SHP77 treated with DMSO at 0.1 percent for 48 hours (cell line): ENCODE data around the gene LCP1.
"Not testable (repeated sequence)": the region's sequence is repeated elsewhere in the genome, so short reads cannot be mapped to it uniquely, and the experiment has no call there.

ENCODE experiments used
- DNase-seq: peaks from one replicate; lab custom pipeline; 2025; lab: John Stamatoyannopoulos, UW

Gene LCP1

DNA sequence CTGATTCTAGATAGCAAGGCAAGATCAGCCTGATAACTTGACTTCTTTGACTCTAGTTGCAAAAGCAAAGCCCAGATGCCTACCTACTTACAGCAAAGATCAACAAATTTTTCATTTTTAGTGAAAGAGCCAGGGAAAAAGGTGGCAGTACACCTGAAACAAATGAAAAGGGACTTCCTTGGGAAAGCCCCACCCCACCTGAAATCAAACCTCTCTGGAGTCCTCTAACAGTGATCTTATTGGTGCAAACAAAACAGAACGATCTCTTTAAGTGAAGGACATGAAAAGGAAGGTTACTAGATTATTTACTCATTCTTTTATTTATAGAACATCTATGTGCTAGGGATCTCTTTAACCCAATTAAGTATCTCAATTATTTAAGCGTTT lies 507 bp upstream of the LCP1 start:
- no peak for DNase-seq

DNA sequence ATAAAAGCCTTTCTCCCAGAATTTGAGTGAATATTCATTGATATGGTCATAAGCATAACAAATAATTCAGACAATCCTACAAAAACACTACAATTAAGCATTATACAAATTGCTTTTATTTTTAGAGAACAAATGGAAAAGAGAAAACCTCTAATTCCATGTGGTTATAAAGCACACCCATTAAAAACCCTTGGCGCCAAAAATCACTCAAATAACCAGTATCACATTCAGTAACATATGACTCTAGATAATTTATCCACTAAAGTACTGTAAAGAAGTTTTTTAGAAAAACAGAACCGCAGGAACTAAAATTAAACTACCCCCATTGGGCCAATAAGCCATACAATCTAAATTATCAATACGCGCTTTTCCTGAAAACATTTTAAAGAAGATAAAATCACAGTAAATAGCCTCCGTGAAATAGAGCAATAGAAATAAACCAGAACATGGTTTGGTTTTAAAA lies 569 bp downstream of the LCP1 start:
- no peak for DNase-seq

DNA sequence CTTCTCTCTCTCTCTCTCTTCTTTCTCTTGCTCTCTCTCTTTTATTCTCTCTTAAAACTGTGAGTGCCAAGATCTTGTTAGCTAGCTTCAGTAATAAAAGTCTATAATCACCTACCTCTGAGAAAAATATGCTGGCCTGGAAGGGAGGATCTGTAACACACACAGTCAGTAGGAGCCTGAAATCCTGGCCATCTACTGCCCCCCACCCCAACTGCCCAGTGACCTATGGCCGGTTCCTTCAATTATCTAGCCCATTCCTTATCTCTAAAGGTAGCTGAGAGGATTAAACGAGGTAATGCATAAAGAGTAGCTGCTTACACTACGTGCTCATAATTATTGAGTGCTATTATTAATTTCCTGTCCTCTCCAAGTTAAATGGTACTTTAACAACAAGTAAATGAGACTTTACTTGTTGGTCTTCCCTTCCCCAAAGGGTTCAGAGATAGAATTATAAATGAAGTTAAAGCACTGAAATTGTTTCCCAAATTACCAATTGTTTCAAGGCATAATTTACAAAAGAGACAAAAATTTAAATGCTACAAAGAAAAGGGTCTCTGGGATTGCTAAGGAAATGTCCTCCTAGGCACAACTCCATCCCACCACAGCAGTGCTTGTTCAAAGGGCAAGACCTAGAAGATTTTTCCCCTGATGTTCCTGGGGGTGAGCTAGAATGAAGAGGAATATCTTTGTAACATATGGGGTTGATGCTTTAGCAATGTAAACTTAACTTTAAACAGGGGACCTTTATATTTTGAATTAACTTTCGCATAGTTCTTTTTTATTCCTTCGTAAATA lies 1.8 kb downstream of the LCP1 start:
- DNase-seq, result no peak

DNA sequence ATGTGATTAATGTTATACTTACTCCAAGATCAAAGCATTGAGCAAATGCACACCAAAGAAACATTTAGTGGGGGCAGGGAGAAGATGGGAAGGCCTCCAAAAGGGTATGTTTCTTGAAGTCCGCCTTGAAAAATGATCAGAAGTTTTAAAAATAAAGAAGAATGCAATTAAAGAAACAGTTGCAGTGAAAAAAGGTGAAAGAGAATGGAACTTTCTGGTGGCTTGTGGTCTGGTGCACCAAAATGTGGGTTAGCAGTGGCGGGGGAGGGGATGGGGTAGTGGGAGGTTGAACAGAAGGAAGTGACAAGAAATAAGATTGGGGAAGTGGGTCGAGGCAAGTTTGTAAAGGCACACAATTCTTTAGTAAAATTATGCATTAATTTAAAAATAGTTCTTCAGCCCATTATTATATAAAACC lies 2.5 kb downstream of the LCP1 start:
- DNase-seq, result no peak

DNA sequence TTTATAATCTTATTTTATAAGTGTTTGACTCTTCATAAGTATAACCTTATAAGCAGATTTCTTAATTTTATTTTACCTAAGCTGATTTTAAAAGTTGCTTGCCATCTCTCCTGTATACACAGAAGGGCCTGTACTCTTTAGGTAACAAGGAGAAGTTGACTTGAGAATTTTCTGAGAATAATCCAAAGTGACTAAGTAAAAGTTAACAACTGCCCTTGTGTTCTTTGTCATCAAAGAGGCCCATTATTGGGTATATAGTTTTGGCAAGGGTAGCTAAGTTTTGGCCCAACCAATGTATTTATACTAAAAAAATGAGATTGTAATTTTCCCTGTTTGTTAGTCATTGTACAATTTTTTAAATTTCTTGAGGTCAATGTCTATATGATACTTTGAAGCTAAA lies 3.2 kb downstream of the LCP1 start:
- no peak for DNase-seq

DNA sequence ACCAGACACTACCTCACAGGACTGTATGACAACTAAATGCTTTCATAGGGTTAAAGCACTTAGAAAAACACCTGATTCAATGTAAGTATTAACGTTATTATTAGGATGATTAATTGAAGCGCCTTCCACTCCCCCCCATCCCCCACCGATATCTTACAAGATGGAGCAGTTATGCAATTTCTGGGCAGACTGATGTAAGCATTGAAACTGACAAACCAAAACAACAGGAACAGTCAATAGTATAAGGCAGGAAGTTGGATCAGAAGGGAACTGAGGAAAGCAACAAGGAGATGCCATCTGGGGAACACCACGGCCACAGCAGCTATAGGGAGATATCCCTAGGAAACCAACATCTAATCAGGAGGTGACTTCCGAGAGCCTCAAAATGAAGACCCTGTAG lies 3.8 kb downstream of the LCP1 start:
- no peak for DNase-seq

DNA sequence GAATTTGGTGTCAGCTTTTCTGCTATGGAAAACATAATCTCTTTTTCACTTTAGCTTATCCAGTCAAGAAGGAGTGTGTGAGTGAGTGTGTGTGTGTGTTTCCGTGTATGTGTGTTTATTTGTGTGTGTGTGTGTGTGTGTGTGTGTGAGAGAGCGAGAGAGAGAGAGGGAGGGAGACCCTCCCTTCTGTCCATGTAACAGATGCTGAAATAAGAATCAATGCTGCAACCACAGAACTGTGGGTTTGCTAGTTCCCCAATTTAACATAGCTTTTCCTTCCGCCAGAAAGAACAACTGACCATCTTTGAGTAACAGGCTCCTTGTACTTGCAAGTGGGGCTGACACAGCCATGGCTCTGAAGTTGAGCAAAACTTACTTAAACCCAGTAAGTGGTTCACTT lies 5.2 kb downstream of the LCP1 start:
- no peak for DNase-seq

DNA sequence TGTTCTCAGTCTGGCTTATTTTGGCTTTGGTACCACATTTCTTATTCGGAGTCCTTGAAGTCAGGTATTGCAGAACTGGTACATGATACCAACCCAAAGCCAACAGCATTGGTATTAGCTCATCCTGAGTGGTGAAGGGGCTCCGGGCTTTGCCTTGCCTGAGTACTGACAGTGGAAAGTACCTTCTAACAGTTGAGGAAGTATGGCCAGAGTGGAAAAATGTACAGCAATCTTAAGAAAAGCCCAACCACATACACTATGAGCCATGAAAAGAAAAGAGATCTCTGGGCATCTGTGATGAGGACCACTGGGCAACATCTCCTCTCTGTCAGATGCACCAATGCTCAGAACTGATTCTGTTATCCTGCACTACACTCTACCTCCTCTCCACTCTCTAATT lies 8.3 kb downstream of the LCP1 start:
- no peak for DNase-seq

DNA sequence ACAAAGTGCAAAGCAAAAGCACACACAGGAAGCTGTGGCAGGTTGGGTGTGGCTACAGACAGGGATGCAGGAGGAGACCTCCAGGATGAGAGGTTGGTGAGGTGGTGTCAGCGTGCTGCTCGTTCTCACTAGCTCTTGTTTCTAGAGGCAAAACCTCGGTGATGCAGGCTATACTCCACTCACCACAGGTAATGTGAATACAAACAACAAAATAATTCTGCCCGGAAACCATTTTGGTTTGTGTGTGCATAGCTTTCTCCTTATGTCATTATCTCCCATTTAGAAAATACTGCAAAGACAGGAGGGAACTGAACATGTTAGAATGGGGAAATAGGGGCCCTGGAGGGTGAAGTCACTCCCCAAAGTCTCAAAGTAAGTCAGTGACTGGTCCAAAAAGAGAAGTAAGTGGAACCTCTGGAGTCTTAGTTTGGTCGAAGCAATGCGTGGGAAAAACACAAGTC lies 9.4 kb downstream of the LCP1 start:
- no peak for DNase-seq

DNA sequence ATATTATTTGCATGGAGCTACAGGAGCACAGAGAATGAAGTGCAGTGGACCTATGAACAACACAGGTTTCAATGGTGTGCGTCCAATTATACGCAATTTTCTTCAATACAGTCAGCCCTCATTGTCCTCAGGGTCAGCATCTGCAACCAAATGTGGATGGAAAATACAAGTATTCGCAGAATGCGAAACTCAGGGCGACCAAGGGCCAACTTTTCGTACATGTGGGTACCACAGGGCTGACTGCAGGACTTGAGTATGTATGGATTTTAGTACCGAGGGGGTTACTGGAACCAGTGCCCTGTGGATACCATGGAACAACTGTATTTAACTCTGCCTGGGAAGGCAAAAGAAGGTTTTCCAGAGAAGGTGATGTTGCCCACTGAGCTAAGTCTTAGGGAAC lies 10.2 kb downstream of the LCP1 start:
- no peak for DNase-seq

DNA sequence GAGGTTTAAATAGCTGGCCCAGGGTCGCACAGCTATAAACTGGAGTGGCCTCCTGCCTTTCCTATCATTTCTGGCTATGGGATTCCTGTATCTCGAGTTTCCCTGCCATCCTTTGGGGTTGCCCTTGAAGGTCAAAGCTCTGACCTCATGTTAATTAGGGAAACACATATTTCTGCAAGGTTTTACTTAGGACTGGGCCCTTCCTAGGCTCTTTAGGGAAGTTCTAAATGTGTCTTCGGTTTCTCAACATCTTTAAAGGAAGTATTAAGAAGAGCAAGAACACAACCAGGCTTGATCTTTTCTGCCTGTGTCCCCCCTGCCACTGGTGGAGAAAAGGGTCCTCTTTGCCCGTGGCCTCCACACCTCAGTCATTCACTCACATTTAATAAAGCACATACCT lies 10.8 kb downstream of the LCP1 start:
- DNase-seq, result no peak

DNA sequence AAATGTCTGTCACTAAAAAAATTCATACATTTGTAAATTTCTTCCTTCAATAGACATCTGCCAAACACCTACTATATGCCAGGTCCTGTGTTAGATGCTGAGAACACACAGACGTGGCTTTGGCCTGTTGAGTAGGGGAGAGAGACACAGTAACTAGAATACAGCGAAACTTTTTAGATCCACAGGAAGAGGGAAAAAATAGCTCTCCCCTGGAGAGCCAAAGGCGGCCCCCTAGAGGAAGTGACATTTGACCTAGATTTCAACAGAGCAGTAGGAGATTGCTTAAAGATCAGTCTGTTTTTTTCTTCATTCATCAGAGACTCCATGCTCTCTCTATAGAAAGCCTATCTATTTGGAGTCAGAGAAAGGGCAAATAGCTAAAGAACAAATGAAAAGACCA lies 11.3 kb downstream of the LCP1 start:
- no peak for DNase-seq

DNA sequence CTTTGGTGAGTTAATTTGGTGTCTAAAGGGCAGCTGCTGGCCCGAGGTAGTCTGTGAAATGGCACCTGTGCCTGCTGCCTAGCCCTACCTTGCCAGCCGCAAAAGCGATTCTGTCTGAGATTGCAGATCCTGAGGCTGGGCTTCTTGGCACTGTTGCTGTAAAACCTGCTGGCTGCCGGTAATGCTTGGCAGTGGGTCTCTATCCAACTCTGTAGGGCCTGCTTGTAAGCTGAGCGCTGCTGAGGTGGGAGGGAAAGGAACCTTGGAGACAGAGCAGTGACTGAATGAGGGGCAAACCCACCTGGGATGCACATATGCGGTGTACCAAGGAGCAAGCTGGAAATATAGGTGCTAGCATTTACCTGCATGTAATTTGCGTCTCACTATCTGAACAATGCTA lies 11.7 kb downstream of the LCP1 start:
- no peak for DNase-seq

DNA sequence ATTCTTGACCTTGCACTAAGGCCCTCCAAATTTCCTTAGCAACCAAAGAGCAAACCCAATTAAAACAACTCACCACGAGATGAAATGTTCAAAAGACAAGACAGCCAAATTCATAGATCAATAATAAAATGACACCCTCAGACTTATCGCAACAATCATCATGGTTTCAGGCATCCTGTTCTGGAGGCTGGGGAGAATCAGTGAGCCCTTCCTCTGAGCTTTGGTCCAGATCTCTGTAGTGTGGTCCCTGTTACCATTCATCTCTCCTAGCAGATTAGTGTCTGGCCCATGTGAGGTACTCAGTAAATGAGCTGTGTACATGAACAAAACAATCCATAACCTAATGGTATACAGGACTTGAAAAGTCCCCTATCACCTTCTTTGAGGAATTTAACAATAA lies 12.2 kb downstream of the LCP1 start:
- DNase-seq, result no peak

DNA sequence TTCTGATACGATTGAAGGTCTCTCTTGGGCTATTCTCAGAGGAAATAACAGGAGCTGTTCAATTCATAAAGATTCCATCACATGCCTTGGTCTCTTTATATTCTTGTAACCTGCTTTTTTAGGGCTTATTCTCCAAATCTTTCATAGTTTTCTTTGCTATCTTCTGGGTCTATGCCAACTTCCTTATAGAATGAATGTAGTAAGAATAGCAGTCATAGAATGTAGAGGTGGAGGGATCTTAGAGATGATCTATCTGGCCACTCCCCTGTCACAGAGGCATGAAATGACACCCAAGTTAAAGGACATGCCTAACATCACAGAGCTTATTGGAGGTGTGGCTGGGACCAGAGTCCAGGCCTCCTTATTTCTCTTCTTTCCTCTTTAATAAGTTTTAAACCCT lies 13.2 kb downstream of the LCP1 start:
- no peak for DNase-seq

DNA sequence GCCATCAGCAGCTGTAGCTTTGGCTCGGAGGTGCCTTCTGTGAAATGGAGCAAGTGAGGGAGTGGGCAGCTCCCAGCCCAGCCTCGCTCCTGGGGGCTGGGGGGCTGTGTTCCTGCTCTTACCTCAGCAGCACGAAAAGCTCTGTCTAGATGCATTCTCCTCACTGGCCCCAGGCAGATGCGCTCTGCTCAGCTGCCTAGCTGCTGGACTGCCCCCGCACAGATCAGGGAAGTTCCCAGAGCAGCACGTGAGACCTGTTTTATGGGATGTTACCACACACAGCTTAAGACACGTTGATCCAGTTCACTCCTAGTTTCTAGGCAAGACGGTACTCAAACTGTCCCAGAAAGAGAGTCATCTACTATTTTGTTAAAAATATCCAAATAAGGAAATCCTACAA lies 13.6 kb downstream of the LCP1 start:
- no peak for DNase-seq

DNA sequence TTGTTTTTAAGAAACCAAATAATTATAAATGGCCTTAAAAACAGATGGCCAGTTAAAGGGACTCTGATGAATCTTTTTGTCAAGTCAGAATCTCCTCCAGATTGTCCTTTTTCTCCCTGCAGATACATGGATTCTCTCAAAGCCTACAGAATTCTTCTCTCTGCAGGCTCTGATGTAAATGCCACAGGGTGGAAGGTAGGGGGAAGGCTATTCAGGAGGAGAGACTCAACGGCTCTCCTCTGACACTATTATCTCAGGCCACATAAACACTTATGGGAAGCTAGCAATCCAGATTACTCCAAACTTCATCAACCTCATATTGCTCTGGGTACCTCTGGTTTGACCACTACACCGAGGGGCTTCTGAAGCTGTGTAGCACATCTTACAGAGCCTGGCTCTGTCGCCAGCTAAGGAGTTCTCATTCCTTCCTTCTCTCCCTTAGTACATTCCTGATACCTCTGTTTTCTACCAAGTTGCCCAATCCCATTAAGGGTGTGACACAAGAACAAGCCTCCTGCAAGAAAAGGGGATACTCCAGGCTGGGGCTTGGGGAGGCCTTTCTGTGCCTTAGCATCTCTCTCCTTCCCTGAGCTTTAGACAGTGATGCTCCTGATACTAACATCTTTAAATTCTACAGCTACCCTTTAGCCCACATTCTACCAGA lies 14.9 kb downstream of the LCP1 start:
- no peak for DNase-seq

DNA sequence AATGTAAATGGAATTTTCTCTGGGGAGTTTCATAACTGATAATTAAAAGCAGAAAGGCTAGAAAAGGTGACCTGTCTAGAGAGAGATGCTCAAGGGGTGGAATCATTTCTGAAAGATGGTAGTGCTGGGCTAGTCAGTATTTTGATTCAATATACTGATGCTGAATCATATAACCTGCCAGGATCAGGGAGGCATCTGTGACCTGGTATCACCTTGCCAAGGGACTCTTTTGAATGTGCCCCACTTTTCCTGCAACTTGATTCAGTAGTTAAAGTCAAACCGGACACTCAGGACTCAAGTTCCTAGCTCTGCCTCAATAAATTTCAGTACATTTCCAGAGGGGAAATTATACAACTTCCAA lies 15.8 kb downstream of the LCP1 start:
- no peak for DNase-seq

DNA sequence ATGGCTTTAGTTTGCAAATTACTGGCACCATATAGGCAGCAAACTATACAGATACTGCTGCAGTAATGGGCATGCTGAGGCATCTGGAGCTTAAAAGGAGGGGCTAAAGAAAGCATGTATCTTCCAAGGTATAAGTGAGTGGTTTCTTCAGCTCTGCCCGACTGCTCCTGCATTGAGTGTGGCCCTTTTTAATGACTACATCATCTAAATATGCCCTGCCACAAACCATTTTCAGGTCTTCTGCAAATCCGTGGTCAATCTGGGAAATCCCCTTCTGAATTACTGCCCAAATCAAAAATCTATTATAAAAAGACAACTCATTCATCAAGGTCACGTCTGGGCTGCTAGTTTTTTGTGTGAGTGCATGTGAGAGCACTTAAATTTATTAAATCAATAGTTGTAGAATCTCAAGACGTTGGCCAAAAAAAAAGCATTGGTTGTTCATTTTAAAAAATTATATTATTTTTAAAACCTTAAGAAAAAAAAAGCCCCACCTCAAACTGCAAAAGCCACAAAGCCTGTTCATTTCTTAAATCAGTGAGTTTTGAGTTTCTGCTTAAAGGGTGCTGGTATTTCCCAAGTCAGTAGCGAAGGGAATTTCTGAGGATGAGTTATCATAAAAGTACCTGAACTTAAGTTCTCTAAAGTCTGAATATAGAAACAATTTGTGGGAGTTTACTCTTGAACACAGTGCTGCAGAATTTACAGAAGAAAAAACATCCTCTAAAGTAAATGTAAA lies 16.3 kb downstream of the LCP1 start:
- no peak for DNase-seq

DNA sequence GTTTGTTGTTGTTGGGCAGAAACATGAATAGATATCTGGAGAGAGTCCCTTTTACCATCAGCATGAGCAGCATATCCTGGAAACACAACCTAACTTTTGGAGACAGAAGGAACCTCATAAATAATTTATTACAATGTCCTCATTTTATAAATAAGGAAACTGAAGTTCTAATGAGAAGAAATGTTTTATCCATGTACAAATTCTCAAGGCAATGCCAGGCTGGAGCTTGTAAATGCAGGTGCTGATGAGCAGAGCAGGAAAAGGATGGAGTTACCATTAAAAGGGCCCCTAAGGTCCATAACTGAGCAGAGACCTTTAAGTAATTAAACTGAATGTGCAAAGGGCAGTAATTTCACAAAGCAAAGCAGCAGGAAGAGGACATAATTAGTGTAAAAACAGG lies 17.3 kb downstream of the LCP1 start:
- no peak for DNase-seq

DNA sequence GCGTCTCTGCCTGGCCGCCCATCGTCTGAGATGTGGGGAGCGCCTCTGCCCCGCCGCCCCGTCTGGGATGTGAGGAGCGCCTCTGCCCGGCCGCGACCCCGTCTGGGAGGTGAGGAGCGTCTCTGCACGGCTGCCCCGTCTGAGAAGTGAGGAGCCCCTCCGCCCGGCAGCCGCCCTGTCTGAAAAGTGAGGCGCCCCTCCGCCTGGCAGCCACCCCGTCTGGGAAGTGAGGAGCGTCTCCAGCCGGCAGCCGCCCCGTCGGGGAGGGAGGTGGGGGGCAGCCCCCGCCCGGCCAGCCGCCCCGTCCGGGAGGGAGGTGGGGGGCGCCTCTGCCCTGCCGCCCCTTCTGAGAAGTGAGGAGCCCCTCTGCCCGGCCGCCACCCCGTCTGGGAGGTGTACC lies 19.2 kb downstream of the LCP1 start:
- not testable (repeated sequence) for DNase-seq

DNA sequence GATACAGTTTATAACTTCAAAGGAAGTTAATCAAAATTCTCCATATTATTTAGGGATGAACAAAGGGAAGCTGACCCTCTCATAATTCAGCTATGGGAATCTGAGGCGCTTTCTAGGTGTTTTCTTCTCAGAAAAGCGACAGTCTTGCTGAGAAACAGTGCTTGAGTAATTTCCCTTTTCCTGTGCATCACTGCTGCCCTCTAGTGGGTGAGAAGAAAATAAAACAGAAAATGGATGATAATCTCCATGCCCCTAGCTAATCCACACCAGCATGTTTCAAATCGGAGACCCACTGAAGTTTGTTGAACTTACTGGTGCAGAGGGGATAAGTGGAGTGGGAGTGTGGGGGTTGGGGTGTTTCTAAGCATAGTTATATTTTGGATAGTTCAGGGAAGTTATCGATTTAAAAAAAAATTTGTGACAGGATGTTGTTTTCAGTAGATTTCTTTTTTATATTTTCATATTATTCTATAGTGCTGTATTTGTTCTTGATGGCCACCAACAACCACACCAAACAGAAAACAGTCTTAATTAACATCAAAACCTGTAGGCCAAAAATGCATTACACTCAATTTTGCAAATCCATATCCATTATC lies 21.4 kb downstream of the LCP1 start:
- DNase-seq, result peak; percentile 11

DNA sequence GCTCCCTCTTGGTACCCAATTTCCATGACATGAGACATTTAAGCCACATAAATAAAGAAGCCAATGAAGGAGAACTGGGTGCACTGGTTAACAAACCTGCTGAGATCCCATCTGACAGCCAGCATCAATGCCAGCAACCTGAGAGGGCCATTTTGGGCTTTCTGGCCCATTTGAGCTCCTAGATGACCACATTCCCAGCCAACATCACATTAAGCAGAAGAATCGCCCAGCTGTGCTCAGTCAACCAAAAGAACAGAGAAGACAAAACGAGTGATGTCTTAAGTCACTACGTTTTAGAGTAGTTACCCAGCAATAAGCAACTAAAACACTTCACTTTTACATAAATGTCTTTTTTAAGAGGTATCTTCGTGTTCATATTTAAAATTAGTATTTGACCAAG lies 21.9 kb downstream of the LCP1 start:
- no peak for DNase-seq
